GM12872 (cell line): ENCODE results near the gene SLC7A4.

Experiments used
- CTCF ChIP-seq: IDR thresholded peaks from 3 replicates; pipeline ENCODE4 v1.5.1; 2011; ENCODE audit warnings: low read depth, mild to moderate bottlenecking, low read length, moderate library complexity; ENCODE audit not compliant: insufficient read depth

SLC7A4 gene

GRCh38 chr22:21032037-21032867, at the start of gene SLC7A4:
Gene SLC7A4 (minus strand): TSS chr22:21032561. CDS start chr22:21031812, 749 bp downstream.
- no peak for TF ChIP-seq CTCF

GRCh38 chr22:21080435-21081137, 48.2 kb upstream of the SLC7A4 start:
- no peak for TF ChIP-seq CTCF

GRCh38 chr22:21079493-21079892, 47.1 kb upstream of the SLC7A4 start:
- TF ChIP-seq CTCF: no peak

GRCh38 chr22:21078916-21079315, 46.6 kb upstream of the SLC7A4 start:
- no peak for TF ChIP-seq CTCF

- no peak for TF ChIP-seq CTCF
Measured at GRCh38 chr22:21077884-21078508, 45.6 kb upstream of the SLC7A4 start.

- TF ChIP-seq CTCF: no peak
Measured at GRCh38 chr22:21076912-21077625, 44.7 kb upstream of the SLC7A4 start.
